Neutrophil (primary cell): ENCODE data around the gene FRMPD2.
"Not testable (repeated sequence)": the region's sequence is repeated elsewhere in the genome, so short reads cannot be mapped to it uniquely, and the experiment has no call there.

ENCODE experiments used
- H3K27ac ChIP-seq: fragments of 200-600 bp; sonication (generic); 2 replicates; pipeline ENCODE4 v1.5.1; 2016; ENCODE audit warnings: mild to moderate bottlenecking, moderate library complexity
- H3K27me3 ChIP-seq: fragments of 200-600 bp; sonication (generic); 2 replicates; pipeline ENCODE4 v1.6.0; 2016; ENCODE audit warnings: mild to moderate bottlenecking
- H3K36me3 ChIP-seq: fragments of 200-600 bp; sonication (generic); 2 replicates; pipeline ENCODE4 v1.5.1; 2017
- H3K4me1 ChIP-seq, 2 experiments: fragments of 200-600 bp in 1 of 2; sonication (generic) in 1 of 2; 1 replicate in 1 of 2; 2 replicates in 1 of 2; pipeline versions ENCODE4 v1.5.1 to v1.6.1; 2013 to 2016; ENCODE audit warnings: low read depth in 1 of 2, low read length in 1 of 2, mild to moderate bottlenecking in 1 of 2, moderate library complexity in 1 of 2; ENCODE audit not compliant: control insufficient read depth in 1 of 2, insufficient read depth in 1 of 2
- H3K4me3 ChIP-seq, 2 experiments: fragments of 200-600 bp in 1 of 2; sonication (generic) in 1 of 2; 1 replicate in 1 of 2; 2 replicates in 1 of 2; pipeline ENCODE4 v1.5.1; 2013 to 2016; ENCODE audit warnings: low read depth in 1 of 2, low read length in 1 of 2, mild to moderate bottlenecking in 1 of 2, moderate library complexity in 1 of 2
- H3K9me3 ChIP-seq: fragments of 200-600 bp; sonication (generic); 2 replicates; pipeline ENCODE4 v1.5.1; 2016
- CTCF ChIP-seq: fragments of 200-600 bp; sonication (generic); IDR thresholded peaks from 2 replicates; pipeline ENCODE4 v1.5.1; 2016; ENCODE audit warnings: antibody characterized with exemption

FRMPD2 gene

GRCh38 chr10:48284002-48284546 is 9.6 kb upstream of the FRMPD2 start:
- no peak overlapping the region for H3K4me3 ChIP-seq
- no peaks in the 10 kb centered on the region for H3K4me1 ChIP-seq
- H3K27me3 ChIP-seq = no peaks in the 10 kb centered on the region
- no peaks in the 10 kb centered on the region for H3K9me3 ChIP-seq
- H3K27ac ChIP-seq = no peak overlapping the region
- TF ChIP-seq CTCF = no peak
- H3K36me3 ChIP-seq = no peaks in the 10 kb centered on the region

DNA sequence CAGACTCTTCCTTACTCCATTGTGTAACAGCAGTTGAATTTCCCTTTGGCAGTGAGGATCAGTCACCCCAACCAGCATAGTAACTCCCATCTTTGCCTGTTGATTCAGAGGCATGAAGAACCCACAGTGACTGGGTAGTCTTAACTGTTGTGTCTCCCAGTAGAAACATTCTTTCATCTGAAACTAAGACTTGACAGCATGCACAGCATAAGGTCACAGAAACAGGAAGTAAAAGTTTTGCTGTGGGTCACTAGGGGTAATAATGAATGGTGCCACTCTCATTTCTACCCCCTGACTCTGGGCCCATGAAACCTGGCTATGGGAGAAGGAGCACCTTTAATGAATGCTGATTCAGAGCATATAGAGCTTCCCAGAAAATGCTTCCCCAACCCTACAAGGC is 8.3 kb upstream of the FRMPD2 start:
- Histone ChIP-seq H3K27me3 (no peaks in the 10 kb centered on the region), H3K4me3 (no peak overlapping the region), H3K27ac (no peak overlapping the region), H3K9me3 (no peaks in the 10 kb centered on the region), H3K36me3 (no peaks in the 10 kb centered on the region), H3K4me1 (no peaks in the 10 kb centered on the region)
- TF ChIP-seq CTCF = no peak

- H3K4me3 ChIP-seq, H3K4me1 ChIP-seq, H3K36me3 ChIP-seq, H3K9me3 ChIP-seq, H3K27me3 ChIP-seq, H3K27ac ChIP-seq: not testable (repeated sequence)
These were observed 7.2 kb upstream of the FRMPD2 start for GRCh38 chr10:48281697-48282096.

DNA sequence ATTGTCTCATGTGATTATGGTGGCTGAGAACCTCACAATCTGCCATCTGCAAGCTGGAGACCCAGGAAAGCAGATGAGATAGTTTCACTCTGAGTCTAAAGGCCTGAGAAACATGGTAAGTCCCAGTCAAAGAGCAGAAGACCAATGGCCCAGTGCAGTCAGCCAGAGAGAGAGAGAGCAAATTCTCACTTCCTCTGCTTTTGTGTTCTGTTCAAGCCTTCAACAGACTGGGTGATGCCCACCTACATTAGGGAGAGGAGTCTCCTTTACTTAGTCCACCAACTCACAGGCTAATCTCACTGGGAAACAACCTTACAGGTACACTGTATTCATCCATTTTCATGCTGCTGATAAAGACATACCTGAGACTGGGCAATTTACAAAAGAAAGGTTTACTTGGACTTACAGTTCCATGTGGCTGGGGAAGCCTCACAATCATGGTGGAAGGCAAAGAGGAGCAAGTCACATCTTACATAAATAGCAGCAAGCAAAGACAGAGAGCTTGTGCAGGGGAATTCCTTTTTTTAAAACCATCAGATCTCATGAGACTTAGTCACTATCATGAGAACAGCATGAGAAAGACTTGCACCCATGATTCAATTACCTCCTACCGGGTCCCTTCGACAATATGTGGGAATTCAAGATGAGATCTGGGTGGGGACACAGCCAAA is 4.7 kb upstream of the FRMPD2 start:
- Histone ChIP-seq H3K27me3 (no peaks in the 10 kb centered on the region), H3K9me3 (no peaks in the 10 kb centered on the region), H3K27ac (no peak overlapping the region), H3K4me3 (no peak overlapping the region), H3K4me1 (no peaks in the 10 kb centered on the region), H3K36me3 (no peaks in the 10 kb centered on the region)
- no peak for TF ChIP-seq CTCF

DNA sequence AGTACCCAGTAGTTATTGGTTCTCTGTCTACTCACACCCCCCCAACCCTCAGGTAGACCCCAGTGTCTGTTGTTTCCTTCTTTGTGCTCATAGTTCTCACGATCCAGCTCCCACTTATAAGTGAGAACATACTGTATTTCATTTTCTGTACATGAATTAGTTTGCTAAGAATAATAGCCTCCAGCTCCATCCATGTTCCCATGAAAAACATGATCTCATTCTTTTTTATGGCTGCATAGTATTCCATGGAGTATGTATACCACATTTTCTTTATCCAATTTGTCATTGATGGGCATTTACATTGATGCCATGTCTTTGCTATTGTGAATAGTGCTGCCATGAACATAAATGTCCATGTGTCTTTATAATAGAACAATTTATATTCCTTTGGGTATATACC is 2.6 kb upstream of the FRMPD2 start:
- Histone ChIP-seq H3K4me1 (no peaks in the 10 kb centered on the region), H3K36me3 (no peaks in the 10 kb centered on the region), H3K27ac (no peak overlapping the region), H3K27me3 (no peaks in the 10 kb centered on the region), H3K9me3 (no peaks in the 10 kb centered on the region), H3K4me3 (no peak overlapping the region)
- TF ChIP-seq CTCF = no peak

- no peaks in the 10 kb centered on the region for H3K27me3 ChIP-seq
- H3K36me3 ChIP-seq = no peaks in the 10 kb centered on the region
- no peak for TF ChIP-seq CTCF
- H3K4me3 ChIP-seq = no peak overlapping the region
- no peaks in the 10 kb centered on the region for H3K9me3 ChIP-seq
- H3K27ac ChIP-seq = no peak overlapping the region
- no peaks in the 10 kb centered on the region for H3K4me1 ChIP-seq
These were observed 755 bp downstream of the FRMPD2 start for GRCh38 chr10:48273741-48274140.
